ENCODE results near the gene ALOX15B.

Gene ALOX15B

GRCh38 chr17:8046306-8046928, 7.6 kb downstream of the ALOX15B start:
- H3K4me3 ChIP-seq (ENCODE audit: low read depth in 1 of 2, low read length in 2 of 2) = no peak overlapping the region
- no peaks in the 10 kb centered on the region for H3K36me3 ChIP-seq (ENCODE audit: insufficient read depth, low read length)
- no peaks in the 10 kb centered on the region for H4K20me1 ChIP-seq (ENCODE audit: insufficient read depth, low read length)
- peaks cover 19% of the 10 kb centered on the region for H3K27me3 ChIP-seq (ENCODE audit: insufficient read depth, low read length, poor library complexity)
- H3K79me2 ChIP-seq (ENCODE audit: insufficient read depth, low read length) = no peaks in the 10 kb centered on the region
- H3K9ac ChIP-seq (ENCODE audit: low read depth, low read length) = no peak overlapping the region
- no peak overlapping the region for H3K4me2 ChIP-seq (ENCODE audit: insufficient read depth, low read length)
- no peaks in the 10 kb centered on the region for H3K9me3 ChIP-seq (ENCODE audit: insufficient read depth, low read length, severe bottlenecking)
- H3K27ac ChIP-seq (ENCODE audit: low read length) = no peak overlapping the region
- no peaks in the 10 kb centered on the region for H3K4me1 ChIP-seq (ENCODE audit: insufficient read depth, low read length)
- DNase-seq (no peak), ATAC-seq (ENCODE audit: insufficient read depth, low read depth) (no peak)
- no peak for TF ChIP-seq CTCF (IDR thresholded peaks at IDR 0.05; ENCODE audit: borderline replicate concordance, extremely low read depth, low read length, poor library complexity, severe bottlenecking)
- no peak for TF ChIP-seq EZH2 (IDR thresholded peaks at IDR 0.05; ENCODE audit: borderline replicate concordance, low read depth, low read length, severe bottlenecking)
- no peak overlapping the region for H2AFZ ChIP-seq (ENCODE audit: low read depth, low read length)

GRCh38 chr17:8046929-8047768, 8.3 kb downstream of the ALOX15B start:
- H3K27ac ChIP-seq (ENCODE audit: low read length) = no peak overlapping the region
- H3K9ac ChIP-seq (ENCODE audit: low read depth, low read length) = no peak overlapping the region
- ATAC-seq (ENCODE audit: insufficient read depth, low read depth) = no peak
- H2AFZ ChIP-seq (ENCODE audit: low read depth, low read length) = no peak overlapping the region
- H3K4me2 ChIP-seq (ENCODE audit: insufficient read depth, low read length) = no peak overlapping the region
- peaks cover 19% of the 10 kb centered on the region for H3K27me3 ChIP-seq (ENCODE audit: insufficient read depth, low read length, poor library complexity)
- no peaks in the 10 kb centered on the region for H3K9me3 ChIP-seq (ENCODE audit: insufficient read depth, low read length, severe bottlenecking)
- no peak for TF ChIP-seq CTCF (IDR thresholded peaks at IDR 0.05; ENCODE audit: borderline replicate concordance, extremely low read depth, low read length, poor library complexity, severe bottlenecking)
- TF ChIP-seq EZH2 (IDR thresholded peaks at IDR 0.05; ENCODE audit: borderline replicate concordance, low read depth, low read length, severe bottlenecking) = no peak
- DNase-seq = no peak
- no peaks in the 10 kb centered on the region for H3K36me3 ChIP-seq (ENCODE audit: insufficient read depth, low read length)
- H3K4me3 ChIP-seq (ENCODE audit: low read depth in 1 of 2, low read length in 2 of 2) = no peak overlapping the region
- no peaks in the 10 kb centered on the region for H4K20me1 ChIP-seq (ENCODE audit: insufficient read depth, low read length)
- no peaks in the 10 kb centered on the region for H3K4me1 ChIP-seq (ENCODE audit: insufficient read depth, low read length)
- no peaks in the 10 kb centered on the region for H3K79me2 ChIP-seq (ENCODE audit: insufficient read depth, low read length)

GRCh38 chr17:8047769-8048110, 8.9 kb downstream of the ALOX15B start:
- H3K27me3 ChIP-seq (ENCODE audit: insufficient read depth, low read length, poor library complexity) = peaks cover 19% of the 10 kb centered on the region
- no peaks in the 10 kb centered on the region for H3K36me3 ChIP-seq (ENCODE audit: insufficient read depth, low read length)
- no peaks in the 10 kb centered on the region for H4K20me1 ChIP-seq (ENCODE audit: insufficient read depth, low read length)
- no peak for ATAC-seq (ENCODE audit: insufficient read depth, low read depth)
- no peak overlapping the region for H3K4me2 ChIP-seq (ENCODE audit: insufficient read depth, low read length)
- H2AFZ ChIP-seq (ENCODE audit: low read depth, low read length) = no peak overlapping the region
- H3K9me3 ChIP-seq (ENCODE audit: insufficient read depth, low read length, severe bottlenecking) = no peaks in the 10 kb centered on the region
- no peak for DNase-seq
- H3K9ac ChIP-seq (ENCODE audit: low read depth, low read length) = no peak overlapping the region
- H3K4me1 ChIP-seq (ENCODE audit: insufficient read depth, low read length) = no peaks in the 10 kb centered on the region
- no peak overlapping the region for H3K4me3 ChIP-seq (ENCODE audit: low read depth in 1 of 2, low read length in 2 of 2)
- TF ChIP-seq EZH2 (IDR thresholded peaks at IDR 0.05; ENCODE audit: borderline replicate concordance, low read depth, low read length, severe bottlenecking) = no peak
- TF ChIP-seq CTCF (IDR thresholded peaks at IDR 0.05; ENCODE audit: borderline replicate concordance, extremely low read depth, low read length, poor library complexity, severe bottlenecking) = no peak
- H3K27ac ChIP-seq (ENCODE audit: low read length) = no peak overlapping the region
- H3K79me2 ChIP-seq (ENCODE audit: insufficient read depth, low read length) = no peaks in the 10 kb centered on the region

All from DND-41 (cell line).